Activated B cell treated with CpG ODN at 0.5 μM for 24 hours (primary cell): ENCODE results near the gene EPHB2. TPM values are rescaled to one million over a fixed set of nuclear protein-coding genes. Genes with fewer than 3 reads are reported as not detected.

Experiments used
- ATAC-seq: fragments of 200-7000 bp; cut with Tn5 transposase; one replicate; pipeline ENCODE4 v1.10.0; 2021; ENCODE audit warnings: low read depth, mild to moderate bottlenecking, moderate library complexity
- CTCF ChIA-PET: fragments of 350-600 bp; sonication (Branson Sonifier 250); formaldehyde crosslinking; loops from one replicate; lab custom pipeline; 2021; ENCODE audit warnings: antibody characterized with exemption; lab: Charles Lee
- POLR2A ChIA-PET: fragments of 350-600 bp; sonication (Branson Sonifier 250); formaldehyde crosslinking; loops from one replicate; lab custom pipeline; 2021; ENCODE audit warnings: antibody characterized with exemption; lab: Charles Lee
- DNase-seq: peaks from one replicate; pipeline ENCODE4 v3.0.0; 2022
- H3K27ac Mint-ChIP-seq: one replicate; pipeline ENCODE4 v1.8.0; 2020; ENCODE audit warnings: mixed read lengths
- H3K27me3 Mint-ChIP-seq: one replicate; pipeline ENCODE4 v1.8.0; 2021; ENCODE audit warnings: mixed read lengths
- H3K36me3 Mint-ChIP-seq: one replicate; pipeline ENCODE4 v1.8.0; 2021; ENCODE audit warnings: low read depth, mixed read lengths
- H3K4me1 Mint-ChIP-seq: one replicate; pipeline ENCODE4 v1.8.0; 2021; ENCODE audit warnings: mixed read lengths
- H3K4me3 Mint-ChIP-seq: one replicate; pipeline ENCODE4 v1.8.0; 2020; ENCODE audit warnings: mild to moderate bottlenecking, mixed read lengths
- H3K9me3 Mint-ChIP-seq: one replicate; pipeline ENCODE4 v1.8.0; 2020; ENCODE audit warnings: mixed read lengths
- CTCF ChIP-seq: fragments of 200-600 bp; IDR thresholded peaks from one replicate; pipeline ENCODE4 v1.8.0; 2022; ENCODE audit warnings: antibody characterized with exemption, mild to moderate bottlenecking
- intact Hi-C: fragments of 100-400 bp; cut with micrococcal nuclease; formaldehyde crosslinking; loops from one replicate; pipeline ENCODE4 v1.15.1; 2024
- total RNA-seq: library from RNA; stranded (reverse); gene quantifications from 2 replicates; pipeline ENCODE4 v1.2.3, GENCODE V29; 2022

Gene EPHB2
- total RNA-seq, 1 donor from 2014 or later, result 0.13 TPM

- no peaks in the 10 kb centered on the region for H3K4me1 Mint-ChIP-seq
- ChIA-PET CTCF (no interaction called here), POLR2A (no interaction called here)
- no peak overlapping the region for H3K4me3 Mint-ChIP-seq
- no peaks in the 10 kb centered on the region for H3K9me3 Mint-ChIP-seq
- H3K27ac Mint-ChIP-seq, result no peak overlapping the region
- TF ChIP-seq CTCF, result no peak
- no peaks in the 10 kb centered on the region for H3K36me3 Mint-ChIP-seq
- no peak for DNase-seq
- intact Hi-C loops, result no loop called here
- ATAC-seq, result no peak
- H3K27me3 Mint-ChIP-seq, result peaks cover 3% of the 10 kb centered on the region
Observed at GRCh38 chr1:22812993-22813790, 102.6 kb downstream of the EPHB2 start.

GRCh38 chr1:22814176-22815042, 103.8 kb downstream of the EPHB2 start:
- no peaks in the 10 kb centered on the region for H3K4me1 Mint-ChIP-seq
- no peak for ATAC-seq
- intact Hi-C loops, result no loop called here
- TF ChIP-seq CTCF, result no peak
- no peaks in the 10 kb centered on the region for H3K9me3 Mint-ChIP-seq
- ChIA-PET POLR2A (no interaction called here), CTCF (no interaction called here)
- no peak overlapping the region for H3K27ac Mint-ChIP-seq
- H3K4me3 Mint-ChIP-seq, result no peak overlapping the region
- H3K36me3 Mint-ChIP-seq, result no peaks in the 10 kb centered on the region
- no peak for DNase-seq
- H3K27me3 Mint-ChIP-seq, result peaks cover 8% of the 10 kb centered on the region

- TF ChIP-seq CTCF, result no peak
- DNase-seq, result no peak
- Mint-ChIP-seq H3K27ac (no peak overlapping the region), H3K36me3 (no peaks in the 10 kb centered on the region), H3K4me3 (no peak overlapping the region), H3K4me1 (no peaks in the 10 kb centered on the region), H3K9me3 (no peaks in the 10 kb centered on the region), H3K27me3 (peaks cover 8% of the 10 kb centered on the region)
- ChIA-PET POLR2A (no interaction called here), CTCF (no interaction called here)
- intact Hi-C loops, result no loop called here
- ATAC-seq, result no peak
Observed at GRCh38 chr1:22815043-22815365, 104.4 kb downstream of the EPHB2 start.

- Mint-ChIP-seq H3K4me3 (no peak overlapping the region), H3K27me3 (peaks cover 10% of the 10 kb centered on the region), H3K36me3 (no peaks in the 10 kb centered on the region), H3K27ac (no peak overlapping the region), H3K9me3 (no peaks in the 10 kb centered on the region), H3K4me1 (no peaks in the 10 kb centered on the region)
- TF ChIP-seq CTCF, result no peak
- no peak for DNase-seq
- ChIA-PET CTCF (no interaction called here), POLR2A (no interaction called here)
- no peak for ATAC-seq
- intact Hi-C loops, result no loop called here
Observed at GRCh38 chr1:22815421-22816066, 104.9 kb downstream of the EPHB2 start.
